Activated T-cell treated with anti-CD3 and anti-CD28 coated beads for 1 hour (primary cell): Measurements from ENCODE around the gene ABCD4.
"Not testable (repeated sequence)": the region's sequence is repeated elsewhere in the genome, so short reads cannot be mapped to it uniquely, and the experiment has no call there.

Experiments
- DNase-seq: peaks from one replicate; pipeline ENCODE4 v3.0.0-alpha.2; 2020; ENCODE audit warnings: low read depth

ABCD4 gene

GRCh38 chr14:74302634-74303569 is at the start of gene ABCD4:
Gene ABCD4 (minus strand): TSS chr14:74302934. CDS start chr14:74302912, 22 bp downstream.
- DNase-seq = peak; percentile 74

- no peak for DNase-seq
These were observed 48.2 kb upstream of the ABCD4 start for GRCh38 chr14:74350928-74351323.

DNA sequence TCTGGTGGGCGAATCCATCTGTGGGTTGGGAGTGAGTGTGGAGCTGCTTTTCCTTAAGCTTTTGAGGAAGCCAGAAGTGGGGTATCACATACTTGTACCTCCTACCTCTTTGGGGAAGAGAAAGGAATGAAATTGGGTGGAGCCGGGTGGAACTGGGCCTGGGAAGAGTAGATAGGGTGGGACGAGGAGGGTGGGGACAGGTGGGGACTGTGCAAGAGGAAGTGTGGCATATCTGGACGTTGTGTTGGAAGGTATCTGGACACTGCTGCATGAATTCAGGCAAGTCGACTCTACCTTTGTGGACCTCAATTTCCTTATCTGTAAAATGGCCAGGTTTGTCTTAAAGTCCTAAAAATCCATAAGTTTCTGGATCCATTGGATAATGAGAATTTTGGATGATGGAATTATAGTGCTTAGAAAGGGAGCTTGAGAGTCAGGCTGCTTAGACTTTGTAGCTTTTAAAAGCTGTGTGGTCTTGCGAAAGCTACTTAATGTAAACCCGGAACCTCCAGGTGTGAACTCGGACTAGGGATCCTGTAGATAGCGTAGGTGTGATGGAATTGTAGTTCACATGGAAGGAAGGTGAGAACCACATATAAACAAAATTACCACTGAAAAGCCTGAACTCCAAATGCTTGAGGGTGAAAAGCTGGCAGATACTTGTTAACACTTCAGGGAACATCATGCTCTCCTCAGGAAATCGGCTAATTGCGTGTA is 47.6 kb upstream of the ABCD4 start:
- no peak for DNase-seq

GRCh38 chr14:74349757-74350156 is 47.0 kb upstream of the ABCD4 start:
- DNase-seq = no peak

- DNase-seq = no peak
These were observed 46.2 kb upstream of the ABCD4 start for GRCh38 chr14:74348735-74349463.

- no peak for DNase-seq
These were observed 45.6 kb upstream of the ABCD4 start, which contains the start of gene VRTN for GRCh38 chr14:74348241-74348734. Gene VRTN (plus strand): TSS chr14:74348471. CDS start chr14:74356784, 8,313 bp downstream.

DNA sequence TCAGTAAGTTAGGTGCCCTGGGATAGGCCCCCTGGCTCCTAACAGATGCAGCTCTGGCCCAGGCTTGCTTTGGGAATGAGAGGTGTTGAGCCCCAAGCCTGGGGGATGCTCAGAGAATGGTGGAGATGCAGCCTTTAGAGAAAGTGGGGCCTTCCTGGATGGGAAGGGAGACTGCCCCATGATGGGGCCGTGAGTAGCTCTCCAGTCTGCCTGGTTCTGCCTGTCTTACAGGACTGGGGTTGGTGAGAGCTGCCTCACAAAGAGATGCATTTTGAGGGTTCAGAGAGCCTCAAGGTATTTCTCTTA is 45.0 kb upstream of the ABCD4 start:
- DNase-seq = no peak

DNA sequence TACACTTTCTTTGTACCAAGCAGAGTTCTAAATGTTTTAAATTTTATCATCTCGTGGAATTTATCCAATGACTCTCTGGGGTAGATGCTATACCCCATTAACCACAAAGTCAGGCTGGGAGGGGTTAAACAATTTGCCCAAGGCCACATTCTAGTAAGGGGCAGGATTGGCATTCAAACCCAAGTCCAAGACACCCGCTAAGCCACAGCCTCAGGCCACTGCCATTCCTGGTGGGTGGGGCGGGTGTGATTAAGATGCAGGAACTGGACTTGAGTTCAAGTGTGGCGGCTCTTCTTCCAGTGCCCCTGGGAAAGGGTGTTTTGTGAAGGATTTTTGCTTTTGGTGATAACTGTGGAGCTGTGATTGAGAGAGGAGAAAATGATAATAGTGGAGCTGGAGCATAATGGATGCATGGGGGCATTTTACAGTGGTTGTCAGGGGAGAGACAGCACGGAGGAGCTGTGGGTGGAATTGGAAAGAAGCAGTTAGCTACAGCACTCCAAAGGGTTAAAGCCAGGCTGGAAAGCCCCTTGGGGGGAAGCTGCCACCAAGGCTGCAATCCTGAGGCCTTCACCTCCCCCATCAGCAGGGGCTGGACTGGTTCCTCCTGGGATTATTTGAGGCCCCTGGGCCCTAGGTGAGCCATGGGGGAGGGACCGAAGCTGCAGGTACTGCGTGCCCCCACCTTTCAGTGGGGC is 44.5 kb upstream of the ABCD4 start:
- DNase-seq = no peak

- no peak for DNase-seq
These were observed 43.6 kb upstream of the ABCD4 start for GRCh38 chr14:74346341-74346740.

DNA sequence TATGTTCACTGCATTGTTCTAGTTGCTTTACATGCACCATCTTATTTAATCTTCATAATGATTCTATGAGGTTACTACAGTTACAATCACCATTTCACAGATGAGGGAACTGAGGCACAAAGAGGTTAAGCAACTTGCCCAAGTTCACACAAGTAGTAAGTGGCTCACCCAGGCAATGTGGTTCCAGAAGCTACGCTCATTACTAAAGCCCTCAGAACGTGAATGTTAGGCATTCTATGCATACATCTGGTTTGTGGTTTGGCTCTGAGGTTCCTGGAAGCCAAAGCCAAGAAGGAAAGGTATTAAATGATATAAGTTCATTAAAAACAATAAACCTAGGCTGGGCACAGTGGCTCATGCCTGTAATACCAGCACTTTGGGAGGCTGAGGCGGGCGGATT is 31.2 kb upstream of the ABCD4 start:
- no peak for DNase-seq

DNA sequence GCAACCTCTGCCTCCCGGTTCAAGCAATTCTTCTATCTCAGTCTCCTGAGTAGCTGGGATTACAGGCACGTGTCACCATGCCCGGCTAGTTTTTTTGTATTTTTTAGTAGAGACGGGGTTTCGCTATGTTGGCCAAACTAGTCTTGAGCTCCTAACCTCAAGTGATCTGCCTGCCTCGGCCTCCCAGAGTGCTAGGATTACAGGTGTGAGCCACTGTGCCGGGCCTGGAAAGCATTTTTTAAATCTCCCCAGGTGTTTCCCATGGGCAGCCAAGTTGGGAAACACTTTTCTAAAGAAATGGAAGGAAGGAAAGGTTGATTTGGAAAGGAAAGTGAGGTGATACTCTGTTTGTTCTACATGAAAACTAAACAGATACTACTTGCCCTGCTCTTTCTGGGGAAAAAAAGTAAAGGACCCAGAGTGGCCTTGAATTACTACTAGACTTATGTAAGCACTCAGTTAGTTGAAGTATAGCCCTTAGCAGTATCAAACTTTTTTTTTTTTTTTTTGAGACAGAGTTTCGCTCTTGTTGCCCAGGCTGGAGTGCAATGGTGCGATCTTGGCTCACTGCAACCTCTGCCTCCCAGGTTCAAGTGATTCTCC is 27.3 kb upstream of the ABCD4 start:
- DNase-seq = not testable (repeated sequence)

DNA sequence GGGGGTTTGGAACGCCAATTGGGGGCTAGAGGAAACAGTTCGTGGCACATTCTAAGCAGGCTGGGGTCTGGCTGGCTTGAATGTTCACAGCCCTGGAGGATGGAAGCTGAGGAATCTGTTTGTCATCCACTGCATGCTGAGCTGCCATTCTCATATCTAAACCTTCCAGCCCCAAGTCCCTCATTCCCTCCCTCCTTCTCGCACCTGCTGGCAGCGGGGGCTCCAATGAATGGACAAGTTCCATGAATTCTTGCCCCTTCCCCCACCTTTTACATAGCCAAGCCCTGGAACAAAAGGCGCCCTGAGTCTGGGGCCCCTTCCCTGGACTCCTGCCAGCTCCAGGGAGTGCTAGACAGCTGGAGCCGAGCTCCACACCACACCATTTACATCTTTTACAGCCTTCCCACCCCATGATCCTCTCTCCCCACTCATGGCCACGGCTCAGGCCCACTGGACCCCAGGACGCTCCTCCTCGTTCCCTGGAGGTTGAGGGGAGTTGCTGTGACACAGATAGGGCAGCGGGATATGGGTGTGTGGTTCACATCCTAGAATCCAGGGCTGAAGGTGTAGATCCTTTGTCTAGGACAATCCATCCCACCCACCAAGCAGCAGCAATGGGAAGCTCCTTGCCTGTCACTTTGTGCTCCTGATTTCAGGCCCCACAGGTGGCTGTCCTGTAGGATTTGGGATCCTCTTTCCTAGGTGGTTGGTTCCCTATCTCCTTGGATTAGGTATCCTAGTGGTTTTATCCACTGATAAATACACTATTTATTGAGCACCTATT is 23.8 kb upstream of the ABCD4 start:
- no peak for DNase-seq

DNA sequence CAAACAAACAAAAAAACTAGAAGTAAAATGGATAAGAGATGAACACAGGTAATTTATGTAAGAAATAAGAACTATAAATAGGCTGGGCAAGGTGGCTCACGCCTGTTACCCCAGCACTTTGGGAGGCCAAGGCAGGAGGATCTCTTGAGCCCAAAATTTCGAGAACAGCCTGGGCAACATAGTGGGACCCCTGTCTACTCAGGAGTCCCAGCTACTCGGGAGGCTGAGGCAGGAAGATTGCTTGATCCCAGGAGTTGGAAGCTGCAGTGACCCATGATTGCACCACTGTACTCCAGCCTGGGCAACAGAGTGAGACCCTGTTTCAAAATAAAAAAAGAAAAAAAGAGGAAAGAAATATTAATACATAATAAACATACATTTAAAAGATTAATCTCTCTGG is 22.7 kb upstream of the ABCD4 start:
- DNase-seq = no peak

- DNase-seq = no peak
These were observed 22.2 kb upstream of the ABCD4 start for GRCh38 chr14:74324931-74325361.

DNA sequence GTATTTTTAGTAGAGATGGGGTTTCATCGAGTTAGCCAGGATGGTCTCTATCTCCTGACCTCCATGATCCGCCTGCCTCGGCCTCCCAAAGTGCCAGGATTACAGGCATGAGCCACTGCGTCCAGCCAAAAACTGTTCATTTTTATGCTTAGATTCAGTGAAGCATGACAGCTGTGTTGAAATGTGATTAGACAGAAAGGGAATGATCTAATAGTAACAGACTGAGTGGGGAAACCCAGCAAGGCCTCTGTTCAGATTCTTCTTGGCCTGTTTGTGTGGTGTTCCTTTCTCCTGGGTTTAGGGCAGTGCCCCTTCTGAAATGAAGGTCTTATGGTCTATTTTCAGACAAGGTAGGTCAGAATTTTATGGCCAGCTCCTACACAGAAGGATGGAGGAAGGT is 11.8 kb upstream of the ABCD4 start:
- no peak for DNase-seq

GRCh38 chr14:74313601-74314000 is 10.9 kb upstream of the ABCD4 start:
- DNase-seq = no peak

- no peak for DNase-seq
These were observed 9.4 kb upstream of the ABCD4 start for GRCh38 chr14:74312161-74312560.

DNA sequence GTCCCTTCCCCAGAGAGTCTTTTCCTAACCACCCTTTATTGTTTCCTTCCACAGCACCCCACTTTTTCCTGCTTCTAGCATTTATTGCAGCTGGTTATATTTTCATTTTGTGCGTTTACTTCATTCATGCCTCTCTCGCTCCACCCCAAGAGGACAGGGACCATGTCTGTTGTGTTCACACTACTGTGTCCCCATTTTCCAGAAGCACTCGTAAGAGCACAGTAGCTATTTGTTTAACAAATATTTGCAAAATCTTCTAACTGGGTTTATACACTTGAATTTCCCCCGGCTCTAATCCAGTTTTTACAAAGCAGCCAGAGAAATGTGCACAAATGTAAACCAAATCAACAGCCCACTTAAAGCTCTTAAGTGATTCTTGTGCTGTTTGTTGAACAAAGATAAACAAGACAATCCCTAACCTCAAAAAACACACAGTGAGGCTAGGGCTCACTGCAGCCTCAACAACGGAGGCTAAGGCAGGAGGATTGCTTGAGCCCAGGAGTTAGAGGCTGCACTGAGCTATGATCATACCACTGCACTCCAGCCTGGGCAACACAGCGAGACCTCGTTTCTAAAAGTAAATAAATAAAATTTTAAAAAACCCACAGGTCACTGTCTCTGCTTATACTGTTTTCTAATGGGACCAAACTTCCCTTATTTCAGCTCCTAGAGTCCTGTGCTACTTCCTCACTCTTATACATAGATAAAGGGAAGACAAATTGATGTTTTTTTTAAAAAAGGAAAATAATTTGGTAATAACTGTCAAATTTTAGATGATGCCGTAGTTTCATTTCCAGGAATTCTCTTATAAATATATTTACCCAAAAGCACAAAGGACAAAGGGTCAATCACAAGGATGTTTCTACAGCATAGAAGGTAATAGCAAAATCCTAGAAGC is 6.6 kb upstream of the ABCD4 start:
- no peak for DNase-seq

- no peak for DNase-seq
These were observed 6.0 kb upstream of the ABCD4 start for GRCh38 chr14:74308695-74309094.
